AG09309 (cell line): ENCODE data around the gene SLC35F3.
A peak's percentile ranks its signal among the peaks of the same experiment; 100 is the strongest.

Experiments used
- DNase-seq: peaks from one replicate; pipeline ENCODE4 v3.0.0-alpha.2; 2010; ENCODE audit warnings: low read depth
- H3K4me3 ChIP-seq: 2 replicates; pipeline ENCODE4 v1.5.1; 2011; ENCODE audit warnings: mild to moderate bottlenecking, low read depth, low read length, moderate library complexity; ENCODE audit not compliant: control insufficient read depth
- TF ChIP-seq, protein P1 (sequence below): IDR thresholded peaks from 2 replicates; pipeline ENCODE4 v1.5.1; 2011; ENCODE audit warnings: mild to moderate bottlenecking, low read depth, low read length, inconsistent platforms; ENCODE audit not compliant: insufficient read depth, control insufficient read depth; ENCODE audit errors: missing control alignments

The SLC35F3 gene

DNA sequence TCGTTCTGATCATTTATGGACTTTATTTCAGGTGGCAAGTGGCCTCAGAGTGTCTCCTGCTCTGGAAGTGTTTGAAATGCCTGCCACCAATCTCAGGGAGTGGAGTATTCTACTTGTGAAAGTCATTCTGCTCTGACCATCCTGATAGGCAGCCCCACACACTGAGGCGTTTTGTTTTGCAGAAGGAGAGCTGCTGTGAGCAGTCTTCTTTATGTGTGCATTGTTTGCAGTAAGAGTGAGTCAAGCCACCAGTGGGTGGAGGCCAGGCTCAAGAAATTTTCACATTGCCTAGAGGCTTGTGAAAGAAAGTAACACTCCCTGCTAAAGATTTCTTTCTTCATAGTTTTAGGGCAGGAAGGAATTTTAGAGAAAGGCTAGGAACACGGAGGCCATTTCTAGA is 204.4 kb downstream of the SLC35F3 start:
- TF ChIP-seq, protein P1, sequence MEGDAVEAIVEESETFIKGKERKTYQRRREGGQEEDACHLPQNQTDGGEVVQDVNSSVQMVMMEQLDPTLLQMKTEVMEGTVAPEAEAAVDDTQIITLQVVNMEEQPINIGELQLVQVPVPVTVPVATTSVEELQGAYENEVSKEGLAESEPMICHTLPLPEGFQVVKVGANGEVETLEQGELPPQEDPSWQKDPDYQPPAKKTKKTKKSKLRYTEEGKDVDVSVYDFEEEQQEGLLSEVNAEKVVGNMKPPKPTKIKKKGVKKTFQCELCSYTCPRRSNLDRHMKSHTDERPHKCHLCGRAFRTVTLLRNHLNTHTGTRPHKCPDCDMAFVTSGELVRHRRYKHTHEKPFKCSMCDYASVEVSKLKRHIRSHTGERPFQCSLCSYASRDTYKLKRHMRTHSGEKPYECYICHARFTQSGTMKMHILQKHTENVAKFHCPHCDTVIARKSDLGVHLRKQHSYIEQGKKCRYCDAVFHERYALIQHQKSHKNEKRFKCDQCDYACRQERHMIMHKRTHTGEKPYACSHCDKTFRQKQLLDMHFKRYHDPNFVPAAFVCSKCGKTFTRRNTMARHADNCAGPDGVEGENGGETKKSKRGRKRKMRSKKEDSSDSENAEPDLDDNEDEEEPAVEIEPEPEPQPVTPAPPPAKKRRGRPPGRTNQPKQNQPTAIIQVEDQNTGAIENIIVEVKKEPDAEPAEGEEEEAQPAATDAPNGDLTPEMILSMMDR = no peak
- no peak for DNase-seq
- H3K4me3 ChIP-seq = no peak overlapping the region

DNA sequence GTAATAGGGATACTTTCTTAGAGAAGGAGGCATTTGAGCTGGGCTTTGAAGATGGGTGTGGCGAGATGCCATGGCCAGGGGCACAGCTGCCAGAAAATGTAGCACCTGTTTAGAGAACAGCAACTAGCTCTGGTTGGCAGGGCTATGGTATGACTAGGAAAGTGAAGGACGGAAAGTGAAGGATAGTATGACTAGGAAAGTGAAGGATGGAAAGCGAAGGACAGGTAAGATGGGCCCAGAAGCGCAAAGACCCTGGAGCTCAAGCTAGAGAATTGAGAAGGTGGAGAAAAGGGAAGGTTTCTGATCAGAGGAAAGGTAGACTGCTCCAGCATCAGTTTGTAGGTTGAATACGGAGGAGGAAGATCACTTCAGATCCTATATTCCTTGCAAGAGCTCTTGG is 205.4 kb downstream of the SLC35F3 start:
- H3K4me3 ChIP-seq = no peak overlapping the region
- TF ChIP-seq, protein P1 = no peak
- no peak for DNase-seq

DNA sequence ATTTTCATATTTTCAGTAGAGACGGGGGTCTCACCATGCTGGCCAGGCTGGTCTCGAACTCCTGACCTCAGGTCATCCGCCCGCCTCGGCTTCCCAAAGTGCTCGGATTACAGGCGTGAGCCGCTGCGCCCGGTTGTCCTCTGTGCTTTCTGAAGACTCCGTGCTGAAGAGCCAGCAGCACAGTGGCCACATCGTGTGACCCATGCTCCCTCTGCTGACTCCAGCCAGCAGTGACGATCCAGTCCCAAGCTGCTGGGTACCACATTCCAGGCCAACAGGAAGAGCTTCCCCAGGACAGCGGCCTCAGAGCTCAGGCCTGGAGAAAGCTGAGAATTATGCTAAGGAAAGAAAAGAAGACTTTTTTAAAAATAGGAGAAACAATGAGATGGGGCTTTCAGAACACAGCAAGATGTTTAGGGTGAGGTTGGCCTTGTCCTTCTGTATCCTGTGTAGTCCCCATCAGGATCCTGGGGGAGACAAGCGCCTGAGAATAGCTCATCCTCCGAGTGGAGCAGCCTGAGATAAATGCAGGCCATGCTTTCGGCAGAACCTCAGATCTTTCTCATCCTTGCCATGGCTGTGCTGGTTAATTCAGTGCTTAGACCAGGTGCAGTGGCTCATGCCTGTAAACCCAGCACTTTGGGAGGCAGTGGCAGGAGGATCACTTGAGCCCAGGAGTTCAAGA is 207.1 kb downstream of the SLC35F3 start:
- no peak for DNase-seq
- TF ChIP-seq, protein P1 = peak; percentile 14
- no peak overlapping the region for H3K4me3 ChIP-seq

DNA sequence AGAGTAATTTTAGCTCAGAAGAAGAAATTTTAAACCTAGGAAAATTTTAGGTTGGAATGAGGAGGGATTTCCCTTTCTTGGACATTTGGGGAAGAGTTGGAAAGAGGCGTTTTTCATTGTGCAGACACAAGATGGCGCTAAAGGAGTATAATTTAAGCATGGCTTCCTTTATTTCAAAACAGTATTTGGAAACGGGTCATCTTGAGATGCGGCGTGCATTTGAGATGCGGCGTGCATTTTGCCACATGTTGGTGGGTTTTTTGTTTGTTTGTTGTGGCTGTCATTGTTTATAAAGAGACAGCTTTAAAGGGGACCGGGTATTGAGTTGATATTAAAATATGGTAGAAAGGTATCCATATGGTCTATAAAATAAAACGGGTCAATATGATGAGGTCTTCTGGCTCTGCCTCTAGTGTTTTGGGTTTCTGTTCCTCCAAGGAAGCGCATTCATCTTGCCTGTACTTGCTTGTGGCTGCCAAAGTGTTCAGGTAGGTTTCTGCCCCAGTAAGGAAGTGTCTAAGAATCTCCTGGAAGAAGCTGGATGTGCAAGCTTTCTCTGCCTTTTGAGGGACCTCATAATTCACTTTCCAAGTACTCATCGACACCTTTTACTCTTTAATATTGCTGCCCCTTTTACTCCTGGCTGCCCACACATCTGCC is 210.3 kb downstream of the SLC35F3 start:
- TF ChIP-seq, protein P1 = peak; percentile 64
- peak; percentile 10 for DNase-seq
- H3K4me3 ChIP-seq = peak overlapping the region; percentile 8

DNA sequence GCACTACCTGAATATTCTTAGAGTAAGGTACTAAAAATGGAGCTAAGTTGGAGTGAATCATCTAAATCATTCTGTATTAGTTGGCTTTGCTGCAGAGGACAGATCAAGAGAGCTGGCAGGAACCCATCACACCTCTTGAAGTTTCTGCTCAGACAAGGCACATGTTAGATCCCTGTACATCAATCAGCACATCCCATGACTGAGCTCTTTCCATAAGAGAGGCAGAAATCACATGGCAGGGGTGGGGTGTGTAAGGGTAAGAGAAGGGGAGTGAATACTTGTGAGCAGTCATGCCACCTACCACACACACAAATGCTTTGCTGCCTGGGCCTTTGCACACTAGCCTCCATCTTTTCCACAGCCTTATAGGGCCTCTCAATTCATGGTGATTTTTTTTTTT is 214.4 kb downstream of the SLC35F3 start:
- no peak overlapping the region for H3K4me3 ChIP-seq
- DNase-seq = no peak
- TF ChIP-seq, protein P1 = no peak

DNA sequence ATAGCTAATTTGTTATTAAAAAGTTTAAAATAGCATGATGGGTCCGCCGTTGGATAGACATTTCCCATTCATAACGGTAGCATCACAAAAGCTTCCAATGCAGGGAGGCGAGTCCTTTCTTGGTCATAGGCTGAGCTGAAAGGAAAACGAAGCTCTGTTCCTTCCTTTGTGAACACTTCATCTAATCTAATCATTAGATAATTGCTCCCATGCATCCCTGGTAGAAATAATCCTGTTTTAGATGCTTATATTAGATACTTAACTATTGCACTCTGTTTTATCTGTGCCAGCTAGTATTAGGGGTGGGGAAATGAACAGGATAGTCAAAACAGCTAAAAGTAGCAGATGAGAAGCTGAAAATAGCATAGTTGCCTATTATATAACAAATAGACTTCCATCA is 215.0 kb downstream of the SLC35F3 start:
- TF ChIP-seq, protein P1 = no peak
- no peak for DNase-seq
- H3K4me3 ChIP-seq = no peak overlapping the region
